ENCODE measurements around the gene IRF7. TPM values are rescaled to one million over a fixed set of nuclear protein-coding genes. Genes with fewer than 3 reads are reported as not detected.
"Not testable (repeated sequence)": the region's sequence is repeated elsewhere in the genome, so short reads cannot be mapped to it uniquely, and the experiment has no call there.

Gene IRF7
- total RNA-seq = 6.7 and 16.2 TPM in 2 replicates

DNA sequence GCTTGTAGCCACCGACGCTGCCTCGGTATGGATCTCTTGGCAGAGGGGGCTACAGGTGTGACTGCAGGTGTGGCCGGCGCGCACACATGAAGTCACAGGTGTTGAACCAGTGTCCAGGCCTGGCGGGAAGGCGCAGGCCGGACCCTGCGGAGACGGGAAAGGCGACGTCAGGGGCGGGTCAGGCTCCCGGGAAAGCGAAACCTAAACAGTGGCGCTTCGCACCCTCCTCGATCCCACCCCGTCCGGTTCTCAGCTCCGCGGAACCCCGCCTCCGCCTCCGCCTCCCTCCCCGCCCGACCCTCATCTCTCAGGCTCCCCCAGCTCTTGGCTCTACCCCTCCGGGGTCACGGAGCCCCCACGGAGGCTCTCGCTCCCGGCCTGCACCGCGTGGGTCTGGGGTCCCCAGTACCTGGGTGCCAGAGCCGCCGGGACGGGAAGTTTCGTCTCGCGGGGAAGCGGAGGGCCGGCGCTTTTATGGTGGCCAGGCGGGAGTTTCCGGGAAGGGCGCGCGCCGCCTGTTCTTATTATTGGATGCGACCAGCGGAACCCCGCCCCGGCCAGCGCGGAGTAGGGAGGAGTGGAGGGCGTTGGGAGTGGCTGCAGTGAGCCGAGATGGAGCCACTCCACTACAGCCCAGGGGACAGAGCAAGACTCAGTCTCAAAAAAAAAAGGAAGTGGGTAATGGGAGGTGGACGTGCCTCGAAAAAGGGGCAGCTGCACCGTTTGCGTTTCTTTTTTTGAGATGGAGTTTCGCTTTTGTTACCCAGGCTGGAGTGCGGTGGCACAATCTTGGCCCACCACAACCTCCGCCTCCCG, at the start of gene IRF7:
Gene IRF7, minus strand, starts transcription at position 447 of the 816 bp plus-strand sequence. CDS start 586 bp downstream, outside the sequence.
- peak; percentile 67 to 93 for DNase-seq (ENCODE audit: low read depth in 2 of 2)

DNA sequence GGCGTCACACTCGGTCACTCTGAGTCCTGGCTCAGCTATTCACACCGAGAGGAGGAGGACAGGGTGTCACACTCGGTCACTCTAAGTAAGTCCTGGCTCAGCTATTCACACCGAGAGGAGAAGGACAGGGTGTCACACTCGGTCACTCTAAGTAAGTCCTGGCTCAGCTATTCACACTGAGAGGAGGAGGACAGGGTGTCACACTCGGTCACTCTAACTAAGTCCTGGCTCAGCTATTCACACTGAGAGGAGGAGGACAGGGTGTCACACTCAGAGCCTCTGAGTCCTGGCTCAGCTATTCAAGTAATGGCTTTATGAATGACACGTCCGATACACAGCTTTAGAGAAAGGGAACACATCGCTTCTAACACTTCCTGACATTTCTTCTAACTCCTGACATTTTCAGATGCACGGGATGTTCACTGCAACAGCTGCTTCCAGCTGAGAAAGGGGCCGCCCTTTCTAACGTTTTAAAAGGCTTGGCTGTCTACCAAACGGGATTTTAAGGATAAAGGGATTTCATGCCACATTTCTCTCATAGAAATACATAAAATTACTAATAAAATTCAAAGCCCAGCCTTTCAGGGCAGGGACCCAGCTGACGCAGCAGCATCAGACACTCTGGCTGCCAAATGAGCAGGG, 49.4 kb upstream of the IRF7 start:
- DNase-seq (ENCODE audit: low read depth in 2 of 2) = no peak

DNA sequence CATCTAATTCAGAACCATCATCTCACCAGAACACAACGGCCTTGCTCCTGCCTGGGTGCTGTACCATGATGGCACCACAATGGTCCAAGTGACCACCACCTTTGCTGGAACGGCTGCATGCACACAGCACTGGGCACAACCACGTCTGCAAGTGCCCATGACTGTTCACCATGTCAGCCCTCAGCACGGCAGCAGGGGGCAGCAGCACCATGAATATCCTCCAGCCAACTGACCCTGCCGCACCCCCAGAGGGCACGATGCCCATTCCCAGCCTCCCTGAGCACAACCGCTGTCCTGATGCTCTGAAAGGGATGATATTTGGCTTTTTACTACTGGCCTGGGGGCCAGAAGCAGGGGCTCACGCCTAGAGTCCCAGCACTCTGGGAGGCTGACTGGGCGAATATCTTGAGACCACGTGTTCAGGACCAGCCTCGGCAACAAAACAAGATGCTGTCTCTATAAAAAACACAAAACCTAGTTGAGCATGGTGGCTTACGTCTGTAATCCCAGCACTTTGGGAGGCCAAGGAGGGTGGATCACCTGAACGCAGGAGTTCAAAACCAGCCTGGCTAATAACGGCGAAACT, 47.0 kb upstream of the IRF7 start:
- peak; percentile 46 to 68 for DNase-seq (ENCODE audit: low read depth in 2 of 2)

DNA sequence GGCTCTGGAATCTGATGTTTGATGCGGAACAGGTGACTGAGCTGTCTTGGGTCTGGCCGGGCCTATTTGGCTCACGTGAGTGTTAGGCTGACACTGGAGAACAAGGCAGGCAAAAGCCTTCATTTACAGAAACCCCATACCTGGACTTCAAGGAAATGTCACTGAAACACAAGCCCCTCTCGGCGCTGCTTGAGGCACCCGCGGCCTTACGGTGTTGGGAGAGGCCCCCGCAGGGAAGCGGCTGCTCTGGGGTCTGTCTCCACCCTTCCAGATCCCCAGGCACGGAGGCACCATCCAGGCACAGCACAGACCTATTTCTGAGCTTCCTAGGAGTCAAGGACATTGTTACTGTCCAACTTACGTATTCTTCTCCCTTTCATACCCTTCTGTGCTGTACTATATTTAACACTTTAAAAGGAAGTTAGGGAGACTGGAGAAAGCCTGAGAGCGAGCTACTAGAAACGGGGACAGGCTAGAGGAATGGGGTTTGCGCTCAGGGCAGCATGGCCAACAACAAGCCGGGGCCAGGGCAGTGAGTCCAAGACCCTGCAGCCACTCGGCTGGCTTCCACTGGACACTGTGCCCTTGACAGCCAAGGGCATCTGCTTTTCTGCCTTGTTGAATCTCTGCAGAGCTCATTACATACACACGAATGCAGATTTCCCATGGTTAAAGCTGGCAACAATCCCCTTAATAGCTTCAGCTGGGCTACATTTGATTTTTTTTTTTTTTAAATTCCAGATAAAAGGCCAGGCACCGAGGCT, 45.1 kb upstream of the IRF7 start:
- DNase-seq (ENCODE audit: low read depth in 2 of 2) = no peak

DNA sequence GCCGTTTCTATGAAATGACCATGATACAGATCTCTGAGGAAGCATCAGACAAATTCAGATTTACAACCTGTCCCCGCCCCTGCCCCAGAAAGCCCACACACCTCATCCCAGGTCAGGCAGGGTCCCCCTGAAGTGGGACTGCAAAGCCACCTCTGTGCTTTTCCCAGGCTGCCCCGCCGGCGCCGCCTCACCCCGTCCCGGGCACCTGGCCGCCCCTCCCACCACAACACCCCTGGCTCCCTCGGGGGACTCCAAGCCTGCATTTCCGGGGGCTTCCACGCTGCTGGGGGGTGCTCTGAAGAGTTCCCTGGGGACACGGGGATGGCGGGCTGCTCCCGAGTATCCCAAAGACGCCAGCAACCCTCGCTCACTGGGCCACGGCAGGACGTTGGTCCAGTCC, 44.5 kb upstream of the IRF7 start:
- no peak for DNase-seq (ENCODE audit: low read depth in 2 of 2)

DNA sequence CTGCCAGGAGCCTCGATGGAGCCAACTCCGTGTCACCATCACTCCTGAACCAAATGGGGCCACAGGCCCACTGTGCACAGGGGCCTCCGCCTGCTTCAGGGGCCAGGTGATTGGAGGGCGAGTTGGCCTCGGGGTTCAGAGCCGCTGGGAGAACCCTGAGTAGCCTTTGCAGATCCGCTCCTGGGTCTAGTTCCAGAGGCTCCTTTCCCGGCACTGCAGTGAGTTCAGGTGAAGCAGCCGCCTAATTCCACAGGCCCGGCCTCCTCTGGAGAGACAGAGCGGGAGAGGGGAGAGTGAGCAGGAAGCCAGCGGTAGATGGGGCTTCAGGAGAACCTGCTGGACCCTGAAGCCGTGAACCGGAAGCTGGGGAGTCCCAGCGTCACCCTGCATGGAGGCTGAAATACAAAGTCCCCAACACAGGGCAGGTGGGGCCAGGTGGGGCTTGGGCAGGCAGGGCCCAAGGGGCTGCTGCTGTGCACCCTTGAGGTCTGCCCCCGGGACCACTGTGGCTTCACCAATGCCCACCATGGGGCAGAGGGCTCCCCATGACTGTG, 43.9 kb upstream of the IRF7 start:
- no peak for DNase-seq (ENCODE audit: low read depth in 2 of 2)

DNA sequence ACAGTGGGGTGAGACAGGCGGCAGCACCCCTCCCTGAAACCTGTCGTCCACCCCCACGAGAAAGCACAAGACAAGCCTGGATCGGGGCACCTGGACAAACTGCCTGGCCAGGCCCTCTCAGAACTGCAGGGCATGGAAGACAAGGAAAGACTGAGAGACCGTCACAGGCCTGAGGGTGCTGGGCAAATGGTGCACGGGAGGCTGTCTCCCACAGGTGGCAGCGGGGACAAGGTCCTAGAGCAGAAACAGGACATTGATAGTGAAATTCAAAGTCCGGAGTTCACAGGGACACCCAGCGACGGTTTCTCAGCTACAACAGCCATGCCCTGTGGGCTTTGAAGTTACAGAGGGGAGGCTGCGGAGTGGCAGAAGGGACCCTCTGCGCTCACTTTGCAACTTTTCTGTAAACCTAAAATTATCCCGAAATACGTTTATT, 42.0 kb upstream of the IRF7 start:
- no peak for DNase-seq (ENCODE audit: low read depth in 2 of 2)

DNA sequence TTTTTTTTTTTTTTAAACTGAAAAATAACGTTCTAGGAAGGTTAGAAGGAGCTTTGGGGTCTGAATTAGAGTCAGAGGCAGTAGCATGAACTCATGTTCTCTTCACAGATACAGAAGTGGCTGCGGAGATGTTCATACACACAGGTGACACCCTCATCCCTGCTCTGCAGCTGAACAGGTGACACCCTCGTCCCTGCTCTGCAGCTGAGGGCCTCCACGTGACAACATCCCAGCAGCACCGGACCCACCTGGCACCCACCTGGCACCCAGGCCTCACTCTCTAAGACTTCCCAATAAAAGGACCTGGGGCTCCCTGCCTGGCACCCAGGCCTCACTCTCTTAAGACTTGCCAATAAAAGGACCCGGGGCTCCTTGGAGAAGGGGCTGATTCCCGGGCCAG, 41.1 kb upstream of the IRF7 start:
- no peak for DNase-seq (ENCODE audit: low read depth in 2 of 2)

DNA sequence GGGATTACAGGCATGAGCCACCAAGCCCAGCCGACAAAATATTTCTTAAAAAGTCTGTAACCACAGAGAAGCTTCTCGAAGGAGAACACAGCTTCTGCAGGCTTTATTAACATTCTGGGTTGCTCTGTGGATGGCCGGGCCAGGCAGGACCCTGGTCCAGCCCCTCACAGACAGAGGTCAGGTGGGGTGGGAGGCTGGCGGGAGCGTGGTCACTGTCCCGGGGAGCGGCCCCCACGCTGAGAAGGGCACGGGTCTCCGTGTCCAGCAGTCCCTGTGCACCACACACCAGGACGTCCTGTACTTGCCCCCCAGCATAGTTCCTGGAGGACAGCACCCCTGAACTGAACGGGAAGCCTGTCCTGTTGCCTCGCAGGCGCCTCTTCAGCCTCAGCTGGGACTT, 40.7 kb upstream of the IRF7 start:
- DNase-seq (ENCODE audit: low read depth in 2 of 2) = no peak

DNA sequence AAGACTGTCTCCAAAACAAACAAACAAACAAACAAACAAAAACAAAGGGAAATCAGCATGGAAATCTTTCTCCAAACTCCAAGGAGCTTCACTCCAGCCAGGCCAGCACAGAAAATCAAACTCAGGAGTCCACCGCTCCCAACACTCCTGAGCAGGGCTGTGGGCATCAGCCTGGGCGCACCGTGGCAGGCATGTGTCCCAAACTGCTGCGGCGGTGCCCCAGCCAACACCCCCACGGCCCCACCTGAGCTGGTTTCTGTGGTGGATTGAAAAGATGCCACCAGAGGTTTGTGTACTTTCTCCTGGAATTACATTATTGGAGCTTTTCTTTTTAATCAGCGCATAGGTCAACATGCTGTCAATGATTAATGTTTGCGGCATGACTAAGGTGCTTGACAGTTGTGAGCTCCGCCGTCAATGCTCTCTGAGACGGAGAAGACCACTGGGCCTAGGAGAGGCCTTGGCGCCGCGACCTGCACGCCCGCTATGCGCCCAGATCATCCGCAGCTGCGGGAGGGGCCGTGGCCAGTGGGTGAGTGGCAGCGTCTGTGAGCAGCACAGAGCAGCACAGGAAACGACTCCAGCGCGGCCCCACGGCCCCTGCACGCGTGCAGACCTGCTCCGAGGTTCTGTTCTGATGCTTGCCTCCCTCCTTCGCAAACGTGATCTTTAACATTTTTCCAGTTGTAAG, 39.4 kb upstream of the IRF7 start:
- DNase-seq (ENCODE audit: low read depth in 2 of 2) = no peak

DNA sequence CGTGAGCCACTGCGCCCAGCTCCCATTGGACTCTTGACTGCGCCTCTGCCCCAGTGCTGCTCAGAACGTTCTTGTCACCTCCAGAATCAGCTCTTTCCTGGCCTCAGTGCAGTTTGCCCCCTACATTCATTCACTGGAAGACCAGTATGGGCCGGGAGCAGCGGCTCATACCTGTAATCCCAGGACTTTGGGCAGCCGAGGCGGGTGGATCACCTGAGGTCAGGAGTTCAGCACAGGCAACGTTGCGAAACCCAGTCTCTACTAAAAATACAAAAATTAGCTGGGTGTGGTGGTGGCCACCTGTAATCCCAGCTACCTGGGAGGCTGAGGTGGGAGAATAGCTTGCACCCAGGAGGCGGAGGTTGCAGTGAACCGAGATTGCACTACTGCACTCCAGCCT, 38.7 kb upstream of the IRF7 start:
- not testable (repeated sequence) for DNase-seq (ENCODE audit: low read depth in 2 of 2)

DNA sequence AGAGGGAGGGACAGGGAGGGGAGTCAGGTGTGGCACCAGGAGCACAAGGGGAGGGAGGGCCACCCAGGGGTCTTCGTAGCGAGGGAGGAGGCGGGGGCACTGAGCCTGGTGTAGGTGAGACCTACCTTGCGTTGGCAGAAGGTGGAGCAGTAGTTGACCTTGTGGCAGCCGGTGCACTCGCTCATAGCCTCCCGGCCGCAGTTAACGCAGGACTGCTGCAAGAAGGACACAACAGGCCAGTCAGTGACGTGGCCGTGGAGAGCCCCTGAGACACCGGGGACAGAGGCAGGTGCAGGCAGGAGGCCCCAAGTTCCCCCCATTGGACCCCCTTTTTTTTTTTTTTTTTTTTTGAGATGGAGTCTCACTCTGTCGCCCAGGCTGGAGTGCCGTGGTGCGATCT, 38.1 kb upstream of the IRF7 start:
- DNase-seq (ENCODE audit: low read depth in 2 of 2) = no peak

DNA sequence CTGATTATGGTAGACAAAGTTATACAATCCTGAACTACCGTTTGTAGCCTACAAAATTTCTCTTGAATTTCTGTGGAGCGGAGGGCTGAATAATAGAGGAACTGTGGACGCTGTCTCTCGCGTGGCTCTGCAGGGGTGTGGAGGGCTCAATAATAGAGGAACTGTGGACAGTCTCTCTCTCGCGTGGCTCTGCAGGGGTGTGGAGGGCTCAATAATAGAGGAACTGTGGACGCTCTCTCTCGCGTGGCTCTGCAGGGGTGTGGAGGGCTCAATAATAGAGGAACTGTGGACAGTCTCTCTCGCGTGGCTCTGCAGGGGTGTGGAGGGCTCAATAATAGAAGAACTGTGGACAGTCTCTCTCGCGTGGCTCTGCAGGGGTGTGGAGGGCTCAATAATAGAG, 37.4 kb upstream of the IRF7 start:
- DNase-seq (ENCODE audit: low read depth in 2 of 2) = not testable (repeated sequence)

DNA sequence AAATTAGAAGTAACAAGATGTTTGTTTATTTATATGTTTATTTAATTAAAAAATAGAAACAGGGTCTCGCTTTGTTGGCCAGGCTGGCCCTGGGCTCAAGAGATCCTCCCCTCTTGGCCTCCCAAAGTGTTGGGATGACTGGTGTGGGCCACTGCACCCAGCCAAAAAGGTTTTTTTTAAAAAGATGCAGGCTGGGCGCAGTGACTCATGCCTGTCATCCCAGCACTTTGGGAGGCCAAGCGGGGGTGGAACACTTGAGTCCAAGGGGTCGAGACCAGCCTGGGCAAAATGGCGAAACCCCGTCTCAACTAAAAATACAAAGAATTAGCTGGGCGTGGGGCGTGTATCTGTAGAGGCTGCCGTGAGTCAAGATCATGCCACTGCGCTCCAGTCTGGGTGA, 34.7 kb upstream of the IRF7 start:
- no peak for DNase-seq (ENCODE audit: low read depth in 2 of 2)

DNA sequence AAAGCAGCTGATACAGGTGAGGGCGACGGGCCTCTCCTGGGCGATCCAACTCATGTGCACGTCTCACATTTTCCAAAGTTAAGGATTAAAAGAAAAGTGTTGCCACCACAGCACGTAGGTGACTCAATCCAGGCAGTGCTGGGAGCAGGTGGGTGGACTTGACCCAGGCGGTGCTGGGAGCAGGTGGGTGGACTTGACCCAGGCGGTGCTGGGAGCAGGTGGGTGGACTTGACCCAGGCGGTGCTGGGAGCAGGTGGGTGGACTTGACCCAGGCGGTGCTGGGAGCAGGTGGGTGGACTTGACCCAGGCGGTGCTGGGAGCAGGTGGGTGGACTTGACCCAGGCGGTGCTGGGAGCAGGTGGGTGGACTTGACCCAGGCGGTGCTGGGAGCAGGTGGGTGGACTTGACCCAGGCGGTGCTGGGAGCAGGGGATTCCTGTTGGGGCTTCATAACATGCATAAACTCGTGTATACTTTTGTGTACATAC, 32.0 kb upstream of the IRF7 start:
- DNase-seq (ENCODE audit: low read depth in 2 of 2) = not testable (repeated sequence)

DNA sequence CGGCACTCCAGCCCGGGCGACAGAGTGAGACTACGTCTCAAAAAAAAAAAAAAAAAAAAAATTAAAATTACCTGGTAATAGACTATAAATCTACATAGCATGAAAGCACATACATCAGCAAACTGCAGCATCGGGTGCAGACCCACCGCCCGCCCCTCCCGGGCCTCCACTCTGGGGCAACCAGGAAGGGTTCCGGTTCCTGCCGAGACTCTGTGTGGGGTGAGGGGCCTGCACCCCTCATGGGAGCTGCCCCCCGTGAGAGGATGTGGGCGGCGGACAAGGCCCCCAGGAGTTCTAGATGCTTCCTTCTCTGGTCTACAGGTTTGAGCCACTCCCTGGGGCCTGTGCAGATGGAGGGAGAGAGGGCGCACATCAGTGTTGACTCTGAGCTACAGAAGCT, 30.5 kb upstream of the IRF7 start:
- DNase-seq (ENCODE audit: low read depth in 2 of 2) = no peak

DNA sequence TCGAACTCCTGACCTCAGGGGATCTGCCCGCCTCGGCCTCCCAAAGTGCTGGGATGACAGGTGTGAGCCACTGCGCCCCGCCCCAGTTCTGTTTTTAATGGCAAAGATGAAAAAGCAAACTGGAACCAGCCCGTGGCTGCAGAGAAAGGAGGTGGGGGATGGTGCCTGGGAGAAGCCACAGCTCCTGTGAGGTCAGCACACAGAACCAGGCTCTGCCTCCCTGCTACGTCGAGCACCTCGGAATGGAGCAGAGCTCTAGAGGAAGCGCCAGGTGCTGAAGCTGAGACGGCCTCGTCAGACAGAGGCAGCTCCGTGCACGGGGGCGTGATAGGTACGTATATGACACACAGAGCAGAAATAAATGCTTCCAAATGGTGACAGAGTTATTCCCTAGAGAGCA, 29.8 kb upstream of the IRF7 start:
- DNase-seq (ENCODE audit: low read depth in 2 of 2) = no peak

DNA sequence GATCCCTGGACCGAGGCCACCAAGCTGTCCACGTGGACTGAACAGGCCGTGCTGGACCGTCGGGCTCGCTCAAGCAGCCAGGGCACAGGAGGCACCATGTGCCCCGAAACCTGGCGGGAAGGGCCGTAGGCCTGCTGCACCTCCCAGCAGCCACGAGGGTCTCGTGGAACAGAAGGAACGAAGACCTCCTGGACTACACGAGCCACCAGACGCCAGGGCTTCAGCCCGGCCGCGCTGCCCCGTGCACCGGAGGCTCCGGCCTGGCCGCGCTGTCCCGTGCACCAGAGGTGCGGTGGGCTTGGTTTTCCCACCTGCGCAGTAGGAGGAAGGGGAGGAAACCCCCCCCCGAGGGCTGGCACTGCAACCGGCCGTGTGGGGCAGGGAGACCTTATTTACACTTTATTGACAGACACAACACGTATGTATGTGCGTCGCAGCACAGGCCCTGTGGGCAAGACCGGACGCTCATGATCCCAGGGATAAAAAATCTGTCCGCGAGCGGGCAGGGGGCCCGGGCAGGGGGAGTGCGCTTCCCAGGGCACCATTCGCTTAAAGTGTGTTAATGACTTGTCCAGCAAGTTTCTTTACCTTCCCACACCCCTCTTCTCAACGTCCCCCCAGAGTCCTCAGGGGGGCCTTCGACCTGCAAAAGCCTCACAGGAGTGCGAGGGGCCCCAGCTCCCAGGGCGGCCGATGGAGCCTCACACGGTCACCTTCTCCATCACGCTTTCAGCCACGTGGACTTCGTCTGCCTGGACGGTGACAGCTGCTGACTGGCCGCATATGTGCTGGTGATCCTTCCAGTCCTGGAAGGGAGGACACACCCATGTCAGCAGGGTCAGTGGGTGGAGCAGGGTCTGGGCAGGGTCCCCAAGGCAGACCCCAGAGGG, 28.3 kb upstream of the IRF7 start:
- DNase-seq (ENCODE audit: low read depth in 2 of 2) = no peak

DNA sequence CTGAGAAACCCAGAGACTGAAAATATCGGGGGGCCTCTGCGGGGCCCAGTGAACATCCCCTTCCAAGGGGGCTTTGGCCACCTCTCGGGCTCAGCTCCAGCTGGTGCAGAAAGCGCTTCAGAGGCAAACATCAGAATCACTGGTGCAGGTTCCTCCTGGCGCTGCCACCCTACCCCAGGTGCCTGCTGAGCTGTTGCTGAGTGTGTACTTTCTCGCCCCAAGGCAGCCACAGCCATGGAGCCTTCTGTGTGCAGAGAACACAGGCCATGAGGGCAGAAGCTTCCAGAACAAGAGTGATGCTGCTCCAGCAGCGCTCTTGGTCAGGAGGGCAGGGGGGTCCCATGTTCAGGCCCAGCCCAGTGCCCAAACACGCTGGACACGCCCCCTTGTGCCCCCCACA, 27.6 kb upstream of the IRF7 start:
- DNase-seq (ENCODE audit: low read depth in 2 of 2) = no peak

DNA sequence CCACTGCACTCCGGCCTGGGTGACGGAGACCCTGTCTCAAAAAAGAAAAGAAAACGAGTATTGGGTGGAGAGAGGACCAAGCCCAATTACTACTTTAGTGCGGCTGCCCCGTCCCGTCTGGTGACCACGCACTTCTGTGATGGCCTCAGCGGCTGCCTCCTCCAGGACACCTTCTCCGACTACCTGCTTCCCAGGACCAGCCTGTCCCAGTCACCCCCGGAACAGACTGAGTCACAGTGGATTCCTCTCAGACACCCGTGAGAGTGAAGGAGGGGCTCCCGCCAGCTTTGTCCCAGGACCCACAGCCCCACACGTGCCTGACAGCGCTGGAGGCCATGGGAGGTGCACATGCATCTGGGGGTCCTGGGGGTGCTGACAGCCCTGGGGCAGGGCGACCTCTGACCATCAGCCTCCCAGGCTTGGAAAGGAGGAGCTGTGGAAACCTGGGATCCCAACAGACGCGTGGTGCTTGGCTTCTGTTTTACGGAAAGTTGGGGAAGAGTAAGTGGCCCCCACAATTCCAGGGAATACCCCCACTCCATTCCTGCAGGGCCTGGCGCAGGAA, 26.1 kb upstream of the IRF7 start:
- DNase-seq (ENCODE audit: low read depth in 2 of 2) = no peak
